HCT116 (cell line): ENCODE data around the gene STARD6. TPM values are rescaled to one million over a fixed set of nuclear protein-coding genes. Genes with fewer than 3 reads are reported as not detected.

Experiments used
- ATAC-seq: fragments of 200-7000 bp; cut with Tn5 transposase; 2 replicates; pipeline ENCODE4 v1.9.1; 2020; ENCODE audit warnings: mild to moderate bottlenecking, moderate library complexity
- BruUV-seq: library from RNA; stranded (reverse); fragments of 400-500 nt; replicated peaks from 2 replicates; lab custom pipeline; 2021; lab: Mats Ljungman, UMichigan
- CTCF ChIA-PET: fragments of 300-600 bp; sonication (Branson Sonifier 250); formaldehyde crosslinking; loops from one replicate; lab custom pipeline; 2021; ENCODE audit warnings: antibody characterized with exemption; lab: Charles Lee
- POLR2A ChIA-PET: fragments of 300-600, 350-600 bp; sonication (Branson Sonifier 250); formaldehyde crosslinking; loops from one replicate; lab custom pipeline; 2021; ENCODE audit warnings: antibody characterized with exemption; lab: Charles Lee
- RAD21 ChIA-PET, 2 experiments: fragments of 300-600 bp; sonication (Branson Sonifier 250); formaldehyde crosslinking; loops; one replicate each; lab custom pipeline; 2023; ENCODE audit warnings: low total read pairs in 2 of 2; ENCODE audit not compliant: uncharacterized antibody in 2 of 2, unreplicated experiment in 2 of 2, low non-redundant PET in 1 of 2; lab: Charles Lee
- DNase-seq: peaks from one replicate; pipeline ENCODE4 v3.0.0-alpha.2; 2010; ENCODE audit warnings: low read depth, low spot score
- H2AFZ ChIP-seq: fragments of 200-600 bp; shearing (Covaris generic), sonication (generic); 2 replicates; pipeline ENCODE4 v1.6.1; 2017; ENCODE audit warnings: low read depth, mixed run types, mixed read lengths, antibody characterized with exemption, low read length; ENCODE audit not compliant: poor library complexity, severe bottlenecking
- H3K27ac ChIP-seq: 2 replicates; pipeline ENCODE4 v1.5.1; 2012; ENCODE audit warnings: low read depth, low read length
- H3K27me3 ChIP-seq: fragments of 200-600 bp; sonication (generic); 2 replicates; pipeline ENCODE4 v1.6.1; 2016; ENCODE audit warnings: mixed run types, low read length, mixed read lengths; ENCODE audit not compliant: insufficient read depth
- H3K36me3 ChIP-seq, 2 experiments: fragments of 200-500 bp in 1 of 2; fragments of 200-600 bp in 1 of 2; sonication (Bioruptor generic) in 1 of 2; sonication (generic) in 1 of 2; 2 replicates each; pipeline versions ENCODE4 v1.5.1 to v1.6.1; 2014 to 2016; ENCODE audit warnings: low read length in 2 of 2, inconsistent platforms in 1 of 2, mixed read lengths in 1 of 2, mixed run types in 1 of 2; ENCODE audit not compliant: insufficient read depth in 2 of 2, control insufficient read depth in 1 of 2
- H3K4me1 ChIP-seq, 2 experiments: fragments of 200-600 bp in 1 of 2; sonication (generic) in 1 of 2; 2 replicates each; pipeline versions ENCODE4 v1.5.1 to v1.6.1; 2012 to 2017; ENCODE audit warnings: low read length in 2 of 2, inconsistent platforms in 1 of 2, mild to moderate bottlenecking in 1 of 2, mixed read lengths in 1 of 2, mixed run types in 1 of 2, moderate library complexity in 1 of 2; ENCODE audit not compliant: insufficient read depth in 2 of 2, control insufficient read depth in 1 of 2
- H3K4me2 ChIP-seq: fragments of 200-600 bp; sonication (generic); 2 replicates; pipeline ENCODE4 v1.6.1; 2017; ENCODE audit warnings: mixed run types, low read length, mixed read lengths
- H3K4me3 ChIP-seq, 2 experiments: fragments of 200-600 bp in 1 of 2; sonication (generic) in 1 of 2; replicated peaks in 1 of 2; 2 replicates each; pipeline ENCODE4 v1.5.1; 2011 to 2016; ENCODE audit warnings: low read length in 2 of 2, control low read depth in 1 of 2, low read depth in 1 of 2, mild to moderate bottlenecking in 1 of 2, mixed read lengths in 1 of 2, mixed run types in 1 of 2
- H3K79me2 ChIP-seq: fragments of 200-600 bp; sonication (generic); 2 replicates; pipeline ENCODE4 v1.6.1; 2017; ENCODE audit warnings: mild to moderate bottlenecking, mixed run types, low read length, moderate library complexity, mixed read lengths; ENCODE audit not compliant: insufficient read depth
- H3K9ac ChIP-seq: fragments of 200-600 bp; sonication (generic); 2 replicates; pipeline ENCODE4 v1.6.1; 2016; ENCODE audit warnings: low read length, mixed read lengths
- H3K9me2 ChIP-seq: fragments of 200-600 bp; sonication (generic), shearing (Covaris generic); 2 replicates; pipeline ENCODE4 v1.6.1; 2017; ENCODE audit warnings: mixed run types, mild to moderate bottlenecking, moderate library complexity; ENCODE audit not compliant: insufficient read depth
- H3K9me3 ChIP-seq, 2 experiments: fragments of 200-500 bp in 1 of 2; fragments of 200-600 bp in 1 of 2; sonication (Bioruptor generic) in 1 of 2; sonication (generic) in 1 of 2; 2 replicates each; pipeline ENCODE4 v1.6.1; 2014 to 2017; ENCODE audit warnings: low read length in 2 of 2, mixed read lengths in 2 of 2, inconsistent platforms in 1 of 2, low read depth in 1 of 2, mild to moderate bottlenecking in 1 of 2, mixed run types in 1 of 2, moderate library complexity in 1 of 2; ENCODE audit not compliant: control insufficient read depth in 1 of 2, insufficient read depth in 1 of 2
- H4K20me1 ChIP-seq: fragments of 200-600 bp; sonication (generic), shearing (Covaris generic); 2 replicates; pipeline ENCODE4 v1.6.1; 2017; ENCODE audit warnings: mixed run types, mild to moderate bottlenecking, moderate library complexity; ENCODE audit not compliant: insufficient read depth
- CEBPB ChIP-seq: IDR thresholded peaks from 2 replicates; pipeline ENCODE4 v1.6.1; 2012; ENCODE audit warnings: low read depth
- CTCF ChIP-seq, 3 experiments: fragments of 200-600 bp in 1 of 3; sonication (generic) in 1 of 3; IDR thresholded peaks in 2 of 3; conservative IDR thresholded peaks in 1 of 3; 2 replicates each; pipeline ENCODE4 v1.5.1; 2012 to 2017; ENCODE audit warnings: low read depth in 2 of 3, low read length in 2 of 3, antibody characterized with exemption in 1 of 3, borderline replicate concordance in 1 of 3, control low read depth in 1 of 3, mild to moderate bottlenecking in 1 of 3, mixed read lengths in 1 of 3, mixed run types in 1 of 3, moderate library complexity in 1 of 3; ENCODE audit not compliant: insufficient read depth in 1 of 3
- EGR1 ChIP-seq: IDR thresholded peaks from 2 replicates; pipeline ENCODE4 v1.6.1; 2012; ENCODE audit warnings: low read depth
- EZH2 ChIP-seq: fragments of 200-600 bp; sonication (generic); IDR thresholded peaks from 2 replicates; pipeline ENCODE4 v1.6.1; 2017; ENCODE audit warnings: antibody characterized with exemption, mixed run types
- FOSL1 ChIP-seq: IDR thresholded peaks from 2 replicates; pipeline ENCODE4 v1.6.1; 2012; ENCODE audit warnings: low read depth
- JUND ChIP-seq: IDR thresholded peaks from 2 replicates; pipeline ENCODE4 v1.6.1; 2012
- POLR2A ChIP-seq: IDR thresholded peaks from 2 replicates; pipeline ENCODE4 v1.7.0; 2011; ENCODE audit warnings: borderline replicate concordance; ENCODE audit not compliant: insufficient read depth, insufficient read length; ENCODE audit errors: extremely low read depth
- POLR2AphosphoS5 ChIP-seq: IDR thresholded peaks from 2 replicates; pipeline ENCODE4 v1.6.1; 2011; ENCODE audit warnings: mild to moderate bottlenecking, low read depth, low read length, moderate library complexity
- RAD21 ChIP-seq: IDR thresholded peaks from 2 replicates; pipeline ENCODE4 v1.6.1; 2012; ENCODE audit warnings: low read depth, mild to moderate bottlenecking
- SIN3A ChIP-seq: IDR thresholded peaks from 2 replicates; pipeline ENCODE4 v1.6.1; 2012; ENCODE audit warnings: low read depth
- SP1 ChIP-seq: IDR thresholded peaks from 2 replicates; pipeline ENCODE4 v1.6.1; 2012; ENCODE audit warnings: low read depth
- SRF ChIP-seq: IDR thresholded peaks from 2 replicates; pipeline ENCODE4 v1.6.1; 2012; ENCODE audit warnings: low read depth
- YY1 ChIP-seq: IDR thresholded peaks from 2 replicates; pipeline ENCODE4 v1.6.1; 2011; ENCODE audit warnings: low read length, low read depth, moderate library complexity, mild to moderate bottlenecking; ENCODE audit not compliant: insufficient replicate concordance; ENCODE audit errors: extremely low read depth
- ZFX ChIP-seq: fragments of 450-650 bp; IDR thresholded peaks from 2 replicates; pipeline ENCODE4 v1.6.1; 2017
- ZNF274 ChIP-seq: fragments of 200-500 bp; sonication (Bioruptor generic); IDR thresholded peaks from 2 replicates; pipeline ENCODE4 v1.6.1; 2014; ENCODE audit warnings: mild to moderate bottlenecking, low read depth, low read length, inconsistent platforms
- intact Hi-C: fragments of 100-400 bp; cut with micrococcal nuclease; formaldehyde crosslinking; loops from 2 replicates; pipeline ENCODE4 v1.10.0; 2022
- total RNA-seq: library from RNA; stranded (reverse); gene quantifications from one replicate; pipeline ENCODE4 v1.2.1, GENCODE V29; 2021; ENCODE audit not compliant: unreplicated experiment
- TF ChIP-seq, protein P1 (sequence below): IDR thresholded peaks from 2 replicates; pipeline ENCODE4 v1.6.1; 2012
- TF ChIP-seq, protein P2 (sequence below): IDR thresholded peaks from 2 replicates; pipeline ENCODE4 v1.6.1; 2011; ENCODE audit warnings: mild to moderate bottlenecking, low read length, moderate library complexity; ENCODE audit not compliant: insufficient replicate concordance; ENCODE audit errors: extremely low read depth

STARD6 gene
- total RNA-seq, 1 experiment from 2014 or later: not detected

DNA sequence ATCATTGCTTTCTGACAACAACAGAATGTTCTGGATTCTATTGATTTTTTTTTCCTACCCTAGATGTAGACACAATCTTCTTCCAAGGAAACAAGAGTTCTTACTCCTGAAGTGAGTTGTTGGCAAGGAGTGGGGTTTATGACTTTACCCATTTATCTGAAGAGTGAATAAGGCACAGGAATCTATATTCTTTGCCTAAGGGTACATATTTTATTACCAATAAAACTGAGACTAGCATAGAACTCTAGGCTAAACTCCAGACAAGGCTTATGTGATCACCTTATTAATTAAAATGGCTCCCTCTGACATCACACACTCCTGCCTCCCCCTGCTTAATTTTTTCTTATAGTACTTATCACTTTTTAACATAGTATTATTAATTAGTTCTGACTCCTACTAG lies 47.6 kb upstream of the STARD6 start:
- Histone ChIP-seq H3K4me1 (no peaks in the 10 kb centered on the region), H3K9me3 (no peaks in the 10 kb centered on the region), H3K27me3 (no peaks in the 10 kb centered on the region), H3K9me2 (no peaks in the 10 kb centered on the region), H3K4me3 (no peak overlapping the region), H3K36me3 (no peaks in the 10 kb centered on the region), H3K4me2 (no peak overlapping the region), H3K27ac (no peak overlapping the region), H4K20me1 (no peaks in the 10 kb centered on the region), H2AFZ (no peak overlapping the region), H3K79me2 (no peaks in the 10 kb centered on the region), H3K9ac (no peak overlapping the region)
- CTCF ChIA-PET: no interaction called here
- RAD21 ChIA-PET: no interaction called here
- no peak for ATAC-seq
- TF ChIP-seq CEBPB (no peak), EGR1 (no peak)
- no TSS peak for BruUV-seq
- intact Hi-C loops: no loop called here
- no peak for DNase-seq
- POLR2A ChIA-PET: no interaction called here

- no peaks in the 10 kb centered on the region for H3K79me2 ChIP-seq
- H2AFZ ChIP-seq: no peak overlapping the region
- ATAC-seq: no peak
- TF ChIP-seq CEBPB: no peak
- TF ChIP-seq POLR2AphosphoS5: no peak
- no peak for TF ChIP-seq ZNF274
- no peak for TF ChIP-seq EGR1
- no peak for TF ChIP-seq RAD21
- TF ChIP-seq SIN3A: no peak
- no peak for TF ChIP-seq SRF
- TF ChIP-seq, protein P1, sequence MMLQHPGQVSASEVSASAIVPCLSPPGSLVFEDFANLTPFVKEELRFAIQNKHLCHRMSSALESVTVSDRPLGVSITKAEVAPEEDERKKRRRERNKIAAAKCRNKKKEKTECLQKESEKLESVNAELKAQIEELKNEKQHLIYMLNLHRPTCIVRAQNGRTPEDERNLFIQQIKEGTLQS: no peak
- no peak for TF ChIP-seq POLR2A
- TF ChIP-seq, protein P2, sequence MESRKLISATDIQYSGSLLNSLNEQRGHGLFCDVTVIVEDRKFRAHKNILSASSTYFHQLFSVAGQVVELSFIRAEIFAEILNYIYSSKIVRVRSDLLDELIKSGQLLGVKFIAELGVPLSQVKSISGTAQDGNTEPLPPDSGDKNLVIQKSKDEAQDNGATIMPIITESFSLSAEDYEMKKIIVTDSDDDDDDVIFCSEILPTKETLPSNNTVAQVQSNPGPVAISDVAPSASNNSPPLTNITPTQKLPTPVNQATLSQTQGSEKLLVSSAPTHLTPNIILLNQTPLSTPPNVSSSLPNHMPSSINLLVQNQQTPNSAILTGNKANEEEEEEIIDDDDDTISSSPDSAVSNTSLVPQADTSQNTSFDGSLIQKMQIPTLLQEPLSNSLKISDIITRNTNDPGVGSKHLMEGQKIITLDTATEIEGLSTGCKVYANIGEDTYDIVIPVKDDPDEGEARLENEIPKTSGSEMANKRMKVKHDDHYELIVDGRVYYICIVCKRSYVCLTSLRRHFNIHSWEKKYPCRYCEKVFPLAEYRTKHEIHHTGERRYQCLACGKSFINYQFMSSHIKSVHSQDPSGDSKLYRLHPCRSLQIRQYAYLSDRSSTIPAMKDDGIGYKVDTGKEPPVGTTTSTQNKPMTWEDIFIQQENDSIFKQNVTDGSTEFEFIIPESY: no peak
- TF ChIP-seq FOSL1: no peak
- TF ChIP-seq YY1: no peak
- TF ChIP-seq CTCF (IDR thresholded peaks at IDR 0.05 in 2 of 3, conservative IDR thresholded peaks at IDR 0.05 in 1 of 3; ENCODE audit: borderline replicate concordance in 1 of 3, insufficient read depth in 1 of 3, low read depth in 2 of 3, low read length in 2 of 3): no peak
- TF ChIP-seq JUND: no peak
- no peak for TF ChIP-seq ZFX
- no peak for TF ChIP-seq SP1
- TF ChIP-seq EZH2: no peak
- TF ChIP-seq, all 23 proteins: peak for 0
- H3K9me2 ChIP-seq: no peaks in the 10 kb centered on the region
- no peak overlapping the region for H3K9ac ChIP-seq
- H3K36me3 ChIP-seq: no peaks in the 10 kb centered on the region
- no peak overlapping the region for H3K4me3 ChIP-seq
- intact Hi-C loops: loop anchor here (10.0 kb wide), 1 partner anchor 172 kb away; the partner anchor contains the start of gene MBD2
- DNase-seq: no peak
- no TSS peak for BruUV-seq
- ChIA-PET CTCF (no interaction called here), POLR2A (no interaction called here), RAD21 (no interaction called here)
- no peak overlapping the region for H3K4me2 ChIP-seq
- H3K9me3 ChIP-seq: no peaks in the 10 kb centered on the region
- no peaks in the 10 kb centered on the region for H3K27me3 ChIP-seq
- no peak overlapping the region for H3K27ac ChIP-seq
- no peaks in the 10 kb centered on the region for H4K20me1 ChIP-seq
- H3K4me1 ChIP-seq: peaks cover 0 to 4% of the 10 kb centered on the region in 2 experiments; a peak in 2 of 4 replicates
These were observed 39.1 kb upstream of the STARD6 start for GRCh38 chr18:54396760-54397159.
